ENCODE data around the gene GULP1. TPM values are rescaled to one million over a fixed set of nuclear protein-coding genes. Genes with fewer than 3 reads are reported as not detected.

GULP1 gene
- total RNA-seq, 1 donor from 2014 or later = 39.4 TPM

GRCh38 chr2:188607501-188607900, 315.8 kb downstream of the GULP1 start:
- no peak overlapping the region for H2AFZ ChIP-seq (ENCODE audit: low read depth, low read length)
- no peak overlapping the region for H3K9ac ChIP-seq (ENCODE audit: low read length)
- H3K4me2 ChIP-seq (ENCODE audit: low read length) = no peak overlapping the region
- H3K4me3 ChIP-seq (ENCODE audit: insufficient read depth, low read depth, low read length) = no peak overlapping the region
- no peaks in the 10 kb centered on the region for H3K79me2 ChIP-seq (ENCODE audit: insufficient read depth, low read length)
- H4K20me1 ChIP-seq (ENCODE audit: insufficient read depth, low read length) = no peaks in the 10 kb centered on the region
- Mint-ChIP-seq H3K4me3 (ENCODE audit: unreplicated experiment) (no peak overlapping the region), H3K27ac (ENCODE audit: unreplicated experiment) (no peak overlapping the region), H3K9me3 (ENCODE audit: unreplicated experiment) (no peaks in the 10 kb centered on the region), H3K27me3 (ENCODE audit: low read depth, unreplicated experiment) (no peaks in the 10 kb centered on the region), H3K36me3 (ENCODE audit: low read depth, unreplicated experiment) (peaks cover 2% of the 10 kb centered on the region), H3K4me1 (ENCODE audit: low read depth, unreplicated experiment) (peaks cover 14% of the 10 kb centered on the region)
- no peak overlapping the region for H3K27ac ChIP-seq (ENCODE audit: low read depth, low read length)
- no peak for TF ChIP-seq CTCF (IDR thresholded peaks at IDR 0.05; ENCODE audit: insufficient read depth, low read depth, low read length)
- no peak for TF ChIP-seq EZH2 (IDR thresholded peaks at IDR 0.05; ENCODE audit: insufficient read depth, low read length)
- no peaks in the 10 kb centered on the region for H3K27me3 ChIP-seq (ENCODE audit: insufficient read depth, low read length)
- no peaks in the 10 kb centered on the region for H3K36me3 ChIP-seq (ENCODE audit: insufficient read depth, low read length)
- peaks cover 3% of the 10 kb centered on the region for H3K4me1 ChIP-seq (ENCODE audit: insufficient read depth, low read length)
- FAIRE-seq = no peak
- peak; percentile 49 for DNase-seq (ENCODE audit: low read depth)
- no peaks in the 10 kb centered on the region for H3K9me3 ChIP-seq (ENCODE audit: insufficient read depth, low read depth, low read length)

- Histone ChIP-seq H3K9ac (ENCODE audit: low read length) (no peak overlapping the region), H3K4me1 (ENCODE audit: insufficient read depth, low read length) (peaks cover 3% of the 10 kb centered on the region), H3K27me3 (ENCODE audit: insufficient read depth, low read length) (no peaks in the 10 kb centered on the region), H2AFZ (ENCODE audit: low read depth, low read length) (no peak overlapping the region), H3K9me3 (ENCODE audit: insufficient read depth, low read depth, low read length) (no peaks in the 10 kb centered on the region), H4K20me1 (ENCODE audit: insufficient read depth, low read length) (no peaks in the 10 kb centered on the region), H3K79me2 (ENCODE audit: insufficient read depth, low read length) (no peaks in the 10 kb centered on the region), H3K4me2 (ENCODE audit: low read length) (no peak overlapping the region), H3K36me3 (ENCODE audit: insufficient read depth, low read length) (no peaks in the 10 kb centered on the region), H3K27ac (ENCODE audit: low read depth, low read length) (no peak overlapping the region), H3K4me3 (ENCODE audit: insufficient read depth, low read depth, low read length) (no peak overlapping the region)
- H3K4me1 Mint-ChIP-seq (ENCODE audit: low read depth, unreplicated experiment) = peaks cover 14% of the 10 kb centered on the region
- DNase-seq (ENCODE audit: low read depth) (peak; percentile 75), FAIRE-seq (no peak)
- H3K36me3 Mint-ChIP-seq (ENCODE audit: low read depth, unreplicated experiment) = peaks cover 2% of the 10 kb centered on the region
- H3K4me3 Mint-ChIP-seq (ENCODE audit: unreplicated experiment) = no peak overlapping the region
- TF ChIP-seq CTCF (IDR thresholded peaks at IDR 0.05; ENCODE audit: insufficient read depth, low read depth, low read length) (no peak), EZH2 (IDR thresholded peaks at IDR 0.05; ENCODE audit: insufficient read depth, low read length) (no peak)
- H3K27ac Mint-ChIP-seq (ENCODE audit: unreplicated experiment) = no peak overlapping the region
- H3K9me3 Mint-ChIP-seq (ENCODE audit: unreplicated experiment) = no peaks in the 10 kb centered on the region
- no peaks in the 10 kb centered on the region for H3K27me3 Mint-ChIP-seq (ENCODE audit: low read depth, unreplicated experiment)
Measured at GRCh38 chr2:188609321-188610049, 317.8 kb downstream of the GULP1 start.

GRCh38 chr2:188610050-188610444, 318.4 kb downstream of the GULP1 start:
- Mint-ChIP-seq H3K36me3 (ENCODE audit: low read depth, unreplicated experiment) (peaks cover 2% of the 10 kb centered on the region), H3K4me1 (ENCODE audit: low read depth, unreplicated experiment) (peaks cover 10% of the 10 kb centered on the region), H3K27me3 (ENCODE audit: low read depth, unreplicated experiment) (no peaks in the 10 kb centered on the region), H3K9me3 (ENCODE audit: unreplicated experiment) (no peaks in the 10 kb centered on the region), H3K4me3 (ENCODE audit: unreplicated experiment) (no peak overlapping the region), H3K27ac (ENCODE audit: unreplicated experiment) (no peak overlapping the region)
- Histone ChIP-seq H3K4me3 (ENCODE audit: insufficient read depth, low read depth, low read length) (no peak overlapping the region), H3K9me3 (ENCODE audit: insufficient read depth, low read depth, low read length) (no peaks in the 10 kb centered on the region), H3K79me2 (ENCODE audit: insufficient read depth, low read length) (no peaks in the 10 kb centered on the region), H3K9ac (ENCODE audit: low read length) (no peak overlapping the region), H3K4me2 (ENCODE audit: low read length) (no peak overlapping the region), H3K36me3 (ENCODE audit: insufficient read depth, low read length) (no peaks in the 10 kb centered on the region), H4K20me1 (ENCODE audit: insufficient read depth, low read length) (no peaks in the 10 kb centered on the region), H2AFZ (ENCODE audit: low read depth, low read length) (no peak overlapping the region), H3K27me3 (ENCODE audit: insufficient read depth, low read length) (no peaks in the 10 kb centered on the region), H3K27ac (ENCODE audit: low read depth, low read length) (no peak overlapping the region), H3K4me1 (ENCODE audit: insufficient read depth, low read length) (peaks cover 3% of the 10 kb centered on the region)
- DNase-seq (ENCODE audit: low read depth) (no peak), FAIRE-seq (no peak)
- no peak for TF ChIP-seq EZH2 (IDR thresholded peaks at IDR 0.05; ENCODE audit: insufficient read depth, low read length)
- TF ChIP-seq CTCF (IDR thresholded peaks at IDR 0.05; ENCODE audit: insufficient read depth, low read depth, low read length) = no peak

Data from astrocyte (in vitro differentiated cells and primary cell).